B cell (primary cell): ENCODE data around the gene DLST. TPM values are rescaled to one million over a fixed set of nuclear protein-coding genes. Genes with fewer than 3 reads are reported as not detected.

ENCODE experiments used
- ATAC-seq: fragments of 200-7000 bp; cut with Tn5 transposase; one replicate; pipeline ENCODE4 v1.10.0; 2021; ENCODE audit warnings: low read depth, mild to moderate bottlenecking, moderate number of reproducible peaks, moderate library complexity
- CTCF ChIA-PET: fragments of 350-600 bp; sonication (Branson Sonifier 250); formaldehyde crosslinking; loops from one replicate; lab custom pipeline; 2021; ENCODE audit warnings: antibody characterized with exemption, inconsistent platforms; lab: Charles Lee
- POLR2A ChIA-PET: fragments of 350-600 bp; sonication (Branson Sonifier 250); formaldehyde crosslinking; loops from one replicate; lab custom pipeline; 2021; ENCODE audit warnings: antibody characterized with exemption; lab: Charles Lee
- DNase-seq: peaks from one replicate; pipeline ENCODE4 v3.0.0; 2013
- H2AFZ ChIP-seq: 2 replicates; pipeline ENCODE4 v1.6.1; 2012; ENCODE audit warnings: mild to moderate bottlenecking, low read depth, low read length; ENCODE audit not compliant: insufficient read depth, poor library complexity, severe bottlenecking
- H3K27ac ChIP-seq, 2 donors: 1 replicate in 1 of 2; 2 replicates in 1 of 2; pipeline ENCODE4 v1.5.1; 2012 to 2013; ENCODE audit warnings: low read length in 2 of 2, mild to moderate bottlenecking in 2 of 2, moderate library complexity in 1 of 2
- H3K27me3 ChIP-seq, 4 experiments: fragments of 200-600 bp in 1 of 4; sonication (generic) in 1 of 4; replicated peaks in 1 of 4; 1 replicate in 2 of 4; 2 replicates in 2 of 4; pipeline versions ENCODE4 v1.6.1 to v1.7.0; 2013 to 2016; ENCODE audit warnings: low read length in 3 of 4, mild to moderate bottlenecking in 2 of 4, mixed read lengths in 1 of 4, moderate library complexity in 1 of 4; ENCODE audit not compliant: insufficient read depth in 4 of 4, control insufficient read depth in 3 of 4; ENCODE audit errors: control extremely low read depth in 1 of 4
- H3K36me3 ChIP-seq, 2 experiments: replicated peaks in 1 of 2; 1 replicate in 1 of 2; 2 replicates in 1 of 2; pipeline versions ENCODE4 v1.6.1 to v1.7.1; 2013; ENCODE audit warnings: low read length in 1 of 2; ENCODE audit not compliant: insufficient read depth in 2 of 2, control insufficient read depth in 1 of 2; ENCODE audit errors: control extremely low read depth in 1 of 2, extremely low read depth in 1 of 2
- H3K4me1 ChIP-seq, 2 donors: fragments of 200-600 bp in 1 of 2; sonication (generic) in 1 of 2; 1 replicate in 1 of 2; 2 replicates in 1 of 2; pipeline versions ENCODE4 v1.5.1 to v1.6.1; 2013 to 2017; ENCODE audit warnings: low read length in 2 of 2; ENCODE audit not compliant: control insufficient read depth in 2 of 2, insufficient read depth in 2 of 2
- H3K4me2 ChIP-seq: replicated peaks from 2 replicates; pipeline ENCODE3; 2012; ENCODE audit warnings: mild to moderate bottlenecking, low read depth, low read length; ENCODE audit not compliant: poor library complexity, severe bottlenecking
- H3K4me3 ChIP-seq, 5 experiments: fragments of 200-600 bp in 1 of 5; sonication (generic) in 1 of 5; 1 replicate in 3 of 5; 2 replicates in 2 of 5; pipeline versions ENCODE4 v1.5.1 to v1.7.0; 2011 to 2016; ENCODE audit warnings: low read length in 4 of 5, mild to moderate bottlenecking in 4 of 5, low read depth in 2 of 5, control low read depth in 1 of 5, moderate library complexity in 1 of 5; ENCODE audit not compliant: insufficient read depth in 1 of 5; ENCODE audit errors: control extremely low read depth in 1 of 5, extremely low read depth in 1 of 5
- H3K79me2 ChIP-seq: fragments of 200-600 bp; sonication (generic); one replicate; pipeline ENCODE4 v1.6.0; 2016; ENCODE audit warnings: low read length; ENCODE audit not compliant: control insufficient read depth, insufficient read depth
- H3K9ac ChIP-seq: fragments of 200-600 bp; sonication (generic); 2 replicates; pipeline ENCODE4 v1.6.1; 2017; ENCODE audit warnings: mild to moderate bottlenecking, low read length, moderate library complexity
- H3K9me3 ChIP-seq, 3 donors: one replicate each; pipeline versions ENCODE4 v1.6.1 to v1.7.1; 2013; ENCODE audit warnings: low read length in 2 of 3; ENCODE audit not compliant: control insufficient read depth in 2 of 3, insufficient read depth in 1 of 3; ENCODE audit errors: control extremely low read depth in 1 of 3
- H4K20me1 ChIP-seq: 2 replicates; pipeline ENCODE4 v1.6.0; 2012; ENCODE audit warnings: mild to moderate bottlenecking, low read length; ENCODE audit not compliant: insufficient read depth, control insufficient read depth, poor library complexity, severe bottlenecking
- H3K27ac Mint-ChIP-seq: one replicate; pipeline ENCODE4 v1.8.0; 2021; ENCODE audit warnings: mixed read lengths
- H3K27me3 Mint-ChIP-seq: one replicate; pipeline ENCODE4 v1.8.0; 2021; ENCODE audit warnings: mixed read lengths
- H3K4me1 Mint-ChIP-seq: one replicate; pipeline ENCODE4 v1.8.0; 2021; ENCODE audit warnings: mixed read lengths
- H3K4me3 Mint-ChIP-seq: one replicate; pipeline ENCODE4 v1.8.0; 2021; ENCODE audit warnings: mixed read lengths
- H3K9me3 Mint-ChIP-seq: one replicate; pipeline ENCODE4 v1.8.0; 2022; ENCODE audit warnings: mixed read lengths; ENCODE audit not compliant: insufficient read depth
- CTCF ChIP-seq: fragments of 200-600 bp; IDR thresholded peaks from one replicate; pipeline ENCODE4 v1.8.0; 2022; ENCODE audit warnings: antibody characterized with exemption, mild to moderate bottlenecking
- EZH2 ChIP-seq: IDR thresholded peaks from 2 replicates; pipeline ENCODE4 v1.6.1; 2012; ENCODE audit warnings: borderline replicate concordance, low read depth, mild to moderate bottlenecking, moderate library complexity, low read length; ENCODE audit not compliant: insufficient read depth, poor library complexity, severe bottlenecking
- WGBS: methylation state at CpG from one replicate; pipeline ENCODE4 v1.1.5; 2013; ENCODE audit warnings: missing lambda C conversion rate; ENCODE audit not compliant: insufficient coverage; 5-methylcytosine and 5-hydroxymethylcytosine counted together
- intact Hi-C: fragments of 100-400 bp; cut with micrococcal nuclease; formaldehyde crosslinking; loops from one replicate; pipeline ENCODE4 v1.10.0; 2022
- polyA plus RNA-seq: library from polyadenylated mRNA; depleted of rRNA; stranded (reverse); fragments of >200 nt; gene quantifications from 2 replicates; pipeline ENCODE4 v1.2.3, GENCODE V29; 2012
- total RNA-seq, 2 donors: library from RNA; stranded (reverse); fragments of 120-200 nt in 1 of 2; gene quantifications; 1 replicate in 1 of 2; 2 replicates in 1 of 2; pipeline versions ENCODE4 v1.2.3 to v1.2.4, GENCODE V29; 2013 to 2022

DLST gene
- total and polyA plus RNA-seq, 2 donors (not counting 1 experiment from before 2014, with no cell fraction given) = 73.1 to 89.5 TPM

GRCh38 chr14:74836251-74836960 lies 45.3 kb upstream of the DLST start:
- intact Hi-C loops = no loop called here
- H3K4me2 ChIP-seq = peak overlapping the region; percentile 53
- no peaks in the 10 kb centered on the region for H3K27me3 ChIP-seq
- no peaks in the 10 kb centered on the region for H4K20me1 ChIP-seq
- ATAC-seq = no peak
- H3K27ac ChIP-seq = peak overlapping the region; percentile 69 to 85
- POLR2A ChIA-PET = interaction anchor here (0.6 to 1.0 kb wide), 2 partner anchors 73 to 101 kb away, joined by 4 read pairs; partner anchors contain the start of gene YLPM1
- DNase-seq = peak; percentile 24
- Mint-ChIP-seq H3K27ac (peak overlapping the region; percentile 83), H3K4me1 (peaks cover 63% of the 10 kb centered on the region), H3K9me3 (no peaks in the 10 kb centered on the region), H3K27me3 (no peaks in the 10 kb centered on the region), H3K4me3 (peak overlapping the region; percentile 56)
- H3K4me1 ChIP-seq = peaks cover 56% of the 10 kb centered on the region in 2 donors
- H2AFZ ChIP-seq = no peak overlapping the region
- no peaks in the 10 kb centered on the region for H3K9me3 ChIP-seq
- TF ChIP-seq CTCF (no peak), EZH2 (no peak)
- no CpG with 5 or more reads among the region's 1 CpG for WGBS
- peaks cover 4 to 6% of the 10 kb centered on the region in 2 experiments for H3K36me3 ChIP-seq
- CTCF ChIA-PET = interaction anchor here (0.7 to 6.4 kb wide), 7 partner anchors 20 to 227 kb away, joined by 3 to 54 read pairs (median 5); no protein-coding TSS in a partner anchor
- no peak overlapping the region for H3K9ac ChIP-seq
- H3K79me2 ChIP-seq = no peaks in the 10 kb centered on the region
- no peak overlapping the region for H3K4me3 ChIP-seq

GRCh38 chr14:74838166-74838565 lies 43.5 kb upstream of the DLST start:
- H3K27ac Mint-ChIP-seq = peak overlapping the region; percentile 71
- Histone ChIP-seq H3K9ac (peak overlapping the region; percentile 36), H3K27ac (peak overlapping the region; percentile 54 to 85), H3K4me2 (peak overlapping the region; percentile 53), H3K36me3 (peaks cover 0 to 2% of the 10 kb centered on the region in 2 experiments), H3K27me3 (no peaks in the 10 kb centered on the region), H3K79me2 (no peaks in the 10 kb centered on the region), H3K9me3 (no peaks in the 10 kb centered on the region), H3K4me3 (peak overlapping the region in 1 of 5 experiments; percentile 21), H2AFZ (peak overlapping the region; percentile 40), H3K4me1 (peaks cover 67% of the 10 kb centered on the region in 2 donors), H4K20me1 (no peaks in the 10 kb centered on the region)
- peaks cover 74% of the 10 kb centered on the region for H3K4me1 Mint-ChIP-seq
- ChIA-PET CTCF (interaction anchor here (0.6 to 6.4 kb wide), 4 partner anchors 22 to 189 kb away, joined by 3 to 54 read pairs (median 10); no protein-coding TSS in a partner anchor), POLR2A (interaction anchor here (0.7 kb wide), 1 partner anchor 278 kb away, joined by 5 read pairs; no protein-coding TSS in a partner anchor)
- peak; percentile 45 for DNase-seq
- WGBS = no CpG with 5 or more reads among the region's 2 CpGs
- intact Hi-C loops = no loop called here
- H3K9me3 Mint-ChIP-seq = no peaks in the 10 kb centered on the region
- H3K4me3 Mint-ChIP-seq = peak overlapping the region; percentile 65
- no peak for ATAC-seq
- TF ChIP-seq EZH2 (no peak), CTCF (no peak)
- H3K27me3 Mint-ChIP-seq = no peaks in the 10 kb centered on the region
